GM19438 (cell line): ENCODE results near the gene TENM3.

Experiments used
- ATAC-seq: cut with Tn5 transposase; IDR thresholded peaks from one replicate; pipeline ENCODE4 v1.9.1; 2021; ENCODE audit warnings: low read depth; ENCODE audit not compliant: unreplicated experiment

The TENM3 gene

GRCh38 chr4:182647646-182648300 lies 404.6 kb downstream of the TENM3 start:
- ATAC-seq, result no peak

GRCh38 chr4:182648766-182649165 lies 405.6 kb downstream of the TENM3 start:
- no peak for ATAC-seq

- ATAC-seq, result no peak
Observed at GRCh38 chr4:182649698-182650477, 406.7 kb downstream of the TENM3 start.

- ATAC-seq, result no peak
Observed at GRCh38 chr4:182653596-182653995, 410.4 kb downstream of the TENM3 start.

- no peak for ATAC-seq
Observed at GRCh38 chr4:182655340-182655739, 412.1 kb downstream of the TENM3 start.

GRCh38 chr4:182662551-182662950 lies 419.3 kb downstream of the TENM3 start:
- ATAC-seq, result no peak

- no peak for ATAC-seq
Observed at GRCh38 chr4:182671231-182671630, 428.0 kb downstream of the TENM3 start.

- ATAC-seq, result no peak
Observed at GRCh38 chr4:182671749-182672148, 428.5 kb downstream of the TENM3 start.

- ATAC-seq, result no peak
Observed at GRCh38 chr4:182678590-182678989, 435.4 kb downstream of the TENM3 start.

GRCh38 chr4:182679533-182679932 lies 436.3 kb downstream of the TENM3 start:
- ATAC-seq, result no peak

- no peak for ATAC-seq
Observed at GRCh38 chr4:182680234-182680653, 437.0 kb downstream of the TENM3 start.

GRCh38 chr4:182683661-182684060 lies 440.5 kb downstream of the TENM3 start:
- ATAC-seq, result no peak

- no peak for ATAC-seq
Observed at GRCh38 chr4:182684796-182685195, 441.6 kb downstream of the TENM3 start.

GRCh38 chr4:182688081-182688480 lies 444.9 kb downstream of the TENM3 start:
- ATAC-seq, result no peak

GRCh38 chr4:182694551-182694950 lies 451.3 kb downstream of the TENM3 start:
- ATAC-seq, result no peak

- no peak for ATAC-seq
Observed at GRCh38 chr4:182695009-182695408, 451.8 kb downstream of the TENM3 start.

- no peak for ATAC-seq
Observed at GRCh38 chr4:182695842-182696241, 452.6 kb downstream of the TENM3 start.

- no peak for ATAC-seq
Observed at GRCh38 chr4:182697094-182697493, 453.9 kb downstream of the TENM3 start.

- no peak for ATAC-seq
Observed at GRCh38 chr4:182698212-182698611, 455.0 kb downstream of the TENM3 start.

GRCh38 chr4:182699201-182699600 lies 456.0 kb downstream of the TENM3 start:
- no peak for ATAC-seq

- no peak for ATAC-seq
Observed at GRCh38 chr4:182699795-182700194, 456.6 kb downstream of the TENM3 start.
